Central memory CD4-positive, alpha-beta T cell (primary cell): ENCODE results near the gene KIAA0825.
"Not testable (repeated sequence)": the region's sequence is repeated elsewhere in the genome, so short reads cannot be mapped to it uniquely, and the experiment has no call there.

Experiments used
- DNase-seq: peaks from one replicate; pipeline ENCODE4 v3.0.0; 2022

The KIAA0825 gene

GRCh38 chr5:94157704-94158539 lies 460.5 kb downstream of the KIAA0825 start:
- no peak for DNase-seq

- DNase-seq, result no peak
These were observed 463.7 kb downstream of the KIAA0825 start for GRCh38 chr5:94154672-94155071.

- DNase-seq, result no peak
These were observed 464.5 kb downstream of the KIAA0825 start for GRCh38 chr5:94153736-94154450.

- DNase-seq, result not testable (repeated sequence)
These were observed 474.8 kb downstream of the KIAA0825 start for GRCh38 chr5:94143621-94144020.

- DNase-seq, result no peak
These were observed 478.1 kb downstream of the KIAA0825 start for GRCh38 chr5:94140300-94140699.

- no peak for DNase-seq
These were observed 488.3 kb downstream of the KIAA0825 start for GRCh38 chr5:94130077-94130476.

GRCh38 chr5:94125107-94125506 lies 493.3 kb downstream of the KIAA0825 start:
- DNase-seq, result no peak

- not testable (repeated sequence) for DNase-seq
These were observed 502.1 kb downstream of the KIAA0825 start for GRCh38 chr5:94116317-94116716.

GRCh38 chr5:94113087-94113486 lies 505.3 kb downstream of the KIAA0825 start:
- DNase-seq, result no peak

- peak; percentile 89 for DNase-seq
These were observed 507.0 kb downstream of the KIAA0825 start for GRCh38 chr5:94111209-94112004.

GRCh38 chr5:94103514-94104245 lies 514.7 kb downstream of the KIAA0825 start:
- DNase-seq, result no peak
